T-cell (primary cell): ENCODE results near the gene BBS2. TPM values are rescaled to one million over a fixed set of nuclear protein-coding genes. Genes with fewer than 3 reads are reported as not detected.
A peak's percentile ranks its signal among the peaks of the same experiment; 100 is the strongest.

ENCODE experiments used
- ATAC-seq, 4 experiments: fragments of 200-7000 bp in 3 of 4; fragments of 150-1000 bp in 1 of 4; cut with Tn5 transposase; replicated peaks in 1 of 4; 1 replicate in 3 of 4; 2 replicates in 1 of 4; pipeline ENCODE4 v1.10.0; 2021; ENCODE audit warnings: moderate library complexity in 3 of 4, mild to moderate bottlenecking in 2 of 4, moderate number of reproducible peaks in 1 of 4
- CTCF ChIA-PET, 2 donors: fragments of 300-600 bp; sonication (Branson Sonifier 250); formaldehyde crosslinking; loops; one replicate each; lab custom pipeline; 2022; ENCODE audit warnings: antibody characterized with exemption in 2 of 2; lab: Charles Lee
- POLR2A ChIA-PET, 2 donors: fragments of 300-600 bp; sonication (Branson Sonifier 250); formaldehyde crosslinking; loops; one replicate each; lab custom pipeline; 2022; ENCODE audit warnings: antibody characterized with exemption in 2 of 2; lab: Charles Lee
- DNase-seq, 35 experiments: peaks; one replicate each; pipeline versions ENCODE4 v3.0.0 to v3.0.0-alpha.2; 2013 to 2023
- H3K27ac ChIP-seq: one replicate; pipeline ENCODE4 v1.5.1; 2013; ENCODE audit warnings: low read length
- H3K27me3 ChIP-seq, 2 experiments: replicated peaks in 1 of 2; 1 replicate in 1 of 2; 2 replicates in 1 of 2; pipeline versions ENCODE4 v1.6.1 to v1.7.0; 2013; ENCODE audit warnings: low read length in 1 of 2, mixed read lengths in 1 of 2; ENCODE audit not compliant: control insufficient read depth in 2 of 2, insufficient read depth in 2 of 2; ENCODE audit errors: extremely low read depth in 1 of 2
- H3K36me3 ChIP-seq, 2 donors: 1 replicate in 1 of 2; 2 replicates in 1 of 2; pipeline versions ENCODE4 v1.6.1 to v1.7.0; 2013; ENCODE audit warnings: low read length in 1 of 2; ENCODE audit not compliant: control insufficient read depth in 2 of 2, insufficient read depth in 1 of 2; ENCODE audit errors: extremely low read depth in 1 of 2
- H3K4me1 ChIP-seq, 2 experiments: 1 replicate in 1 of 2; 2 replicates in 1 of 2; pipeline versions ENCODE4 v1.6.1 to v1.7.0; 2013; ENCODE audit warnings: low read length in 2 of 2, mixed read lengths in 1 of 2; ENCODE audit not compliant: insufficient read depth in 2 of 2, control insufficient read depth in 1 of 2; ENCODE audit errors: extremely low read depth in 1 of 2
- H3K4me3 ChIP-seq, 2 donors: 1 replicate in 1 of 2; 2 replicates in 1 of 2; pipeline versions ENCODE4 v1.5.1 to v1.7.0; 2013; ENCODE audit warnings: mild to moderate bottlenecking in 2 of 2, low read length in 1 of 2, moderate library complexity in 1 of 2; ENCODE audit not compliant: control insufficient read depth in 1 of 2; ENCODE audit errors: extremely low read depth in 1 of 2
- H3K9me3 ChIP-seq: 2 replicates; pipeline ENCODE4 v1.7.0; 2013
- H3K27ac Mint-ChIP-seq, 2 donors: one replicate each; pipeline ENCODE4 v1.8.0; 2020 to 2021; ENCODE audit warnings: mild to moderate bottlenecking in 2 of 2, mixed read lengths in 2 of 2
- H3K27me3 Mint-ChIP-seq, 2 donors: one replicate each; pipeline ENCODE4 v1.8.0; 2021 to 2022; ENCODE audit warnings: mixed read lengths in 2 of 2
- H3K36me3 Mint-ChIP-seq: one replicate; pipeline ENCODE4 v1.8.0; 2021; ENCODE audit warnings: mixed read lengths
- H3K4me1 Mint-ChIP-seq, 3 donors: one replicate each; pipeline ENCODE4 v1.8.0; 2020 to 2022; ENCODE audit warnings: mixed read lengths in 3 of 3, mild to moderate bottlenecking in 1 of 3
- H3K4me3 Mint-ChIP-seq, 3 donors: one replicate each; pipeline ENCODE4 v1.8.0; 2020 to 2022; ENCODE audit warnings: mild to moderate bottlenecking in 3 of 3, mixed read lengths in 3 of 3, moderate library complexity in 3 of 3
- H3K9me3 Mint-ChIP-seq, 3 donors: one replicate each; pipeline ENCODE4 v1.8.0; 2020 to 2022; ENCODE audit warnings: mixed read lengths in 3 of 3
- WGBS: methylation state at CpG from one replicate; pipeline ENCODE4 v1.1.5; 2013; ENCODE audit warnings: missing lambda C conversion rate; ENCODE audit not compliant: insufficient coverage; 5-methylcytosine and 5-hydroxymethylcytosine counted together
- total RNA-seq, 35 experiments: library from RNA in 6 of 35; stranded (reverse) in 6 of 35; fragments of 120-200 nt in 1 of 35; gene quantifications; one replicate each; pipeline versions ENCODE4 v1.2.1 to v1.2.4 and lab custom pipeline; 2013 to 2026

BBS2 gene
- total RNA-seq, 5 donors from 2014 or later (not counting 1 experiment from before 2014, with no cell fraction given): 63.1 to 84.6 (median 76.6) TPM

GRCh38 chr16:56532714-56533113 lies 12.9 kb upstream of the BBS2 start:
- 54% methylated on average over 3 of the region's 4 CpGs for WGBS
- H3K27me3 Mint-ChIP-seq: peaks cover 29 to 34% of the 10 kb centered on the region in 2 donors
- Histone ChIP-seq H3K27ac (no peak overlapping the region), H3K27me3 (peaks cover 0 to 21% of the 10 kb centered on the region in 2 experiments), H3K9me3 (no peaks in the 10 kb centered on the region), H3K4me3 (no peak overlapping the region), H3K36me3 (no peaks in the 10 kb centered on the region), H3K4me1 (no peaks in the 10 kb centered on the region)
- no peak overlapping the region for H3K27ac Mint-ChIP-seq
- no peak overlapping the region for H3K4me3 Mint-ChIP-seq
- ATAC-seq (no peak), DNase-seq (no peak)
- CTCF ChIA-PET: interaction anchor here in 1 of 2 donors (0.6 kb wide), 2 partner anchors 76 to 415 kb away, joined by 3 read pairs; partner anchors contain the start of gene MT2A
- H3K4me1 Mint-ChIP-seq: no peaks in the 10 kb centered on the region
- no peaks in the 10 kb centered on the region for H3K36me3 Mint-ChIP-seq
- no peaks in the 10 kb centered on the region for H3K9me3 Mint-ChIP-seq
- POLR2A ChIA-PET: interaction anchor here in 1 of 2 donors (0.5 kb wide), 1 partner anchor 235 kb away, joined by 3 read pairs; no protein-coding TSS in a partner anchor

GRCh38 chr16:56530872-56531271 lies 11.0 kb upstream of the BBS2 start:
- DNase-seq (no peak), ATAC-seq (no peak)
- peaks cover 23 to 31% of the 10 kb centered on the region in 2 donors for H3K27me3 Mint-ChIP-seq
- no peak overlapping the region for H3K4me3 ChIP-seq
- H3K36me3 Mint-ChIP-seq: no peaks in the 10 kb centered on the region
- H3K4me3 Mint-ChIP-seq: no peak overlapping the region
- peaks cover 0 to 16% of the 10 kb centered on the region in 2 experiments for H3K27me3 ChIP-seq
- no peak overlapping the region for H3K27ac Mint-ChIP-seq
- no peaks in the 10 kb centered on the region for H3K4me1 Mint-ChIP-seq
- H3K27ac ChIP-seq: no peak overlapping the region
- ChIA-PET POLR2A (no interaction called here), CTCF (no interaction called here)
- no peaks in the 10 kb centered on the region for H3K9me3 Mint-ChIP-seq
- H3K9me3 ChIP-seq: no peaks in the 10 kb centered on the region
- no peaks in the 10 kb centered on the region for H3K36me3 ChIP-seq
- no peaks in the 10 kb centered on the region for H3K4me1 ChIP-seq
- 100% methylated on average over 1 of the region's 1 CpG for WGBS

GRCh38 chr16:56525236-56525635 lies 5.4 kb upstream of the BBS2 start:
- H3K27me3 ChIP-seq: no peaks in the 10 kb centered on the region
- peaks cover 9 to 10% of the 10 kb centered on the region in 2 donors for H3K27me3 Mint-ChIP-seq
- H3K27ac Mint-ChIP-seq: no peak overlapping the region
- H3K4me3 Mint-ChIP-seq: no peak overlapping the region
- H3K4me1 Mint-ChIP-seq: peaks cover 6 to 9% (median 7%) of the 10 kb centered on the region in 3 donors
- CTCF ChIA-PET: interaction anchor here in 1 of 2 donors (0.6 kb wide), 1 partner anchor 70 kb away, joined by 7 read pairs; no protein-coding TSS in a partner anchor
- peaks cover 4 to 7% of the 10 kb centered on the region in 2 experiments for H3K4me1 ChIP-seq
- no peak overlapping the region for H3K4me3 ChIP-seq
- 57% methylated on average over 1 of the region's 9 CpGs for WGBS
- POLR2A ChIA-PET: no interaction called here
- H3K36me3 Mint-ChIP-seq: no peaks in the 10 kb centered on the region
- H3K36me3 ChIP-seq: no peaks in the 10 kb centered on the region
- DNase-seq (no peak), ATAC-seq (no peak)
- no peak overlapping the region for H3K27ac ChIP-seq
- H3K9me3 Mint-ChIP-seq: no peaks in the 10 kb centered on the region
- no peaks in the 10 kb centered on the region for H3K9me3 ChIP-seq

GRCh38 chr16:56520251-56520577 lies 390 bp upstream of the BBS2 start:
- CTCF ChIA-PET: interaction anchor here in 1 of 2 donors (1.0 kb wide), 1 partner anchor 182 kb away, joined by 4 read pairs; no protein-coding TSS in a partner anchor
- no peaks in the 10 kb centered on the region for H3K9me3 Mint-ChIP-seq

DNA sequence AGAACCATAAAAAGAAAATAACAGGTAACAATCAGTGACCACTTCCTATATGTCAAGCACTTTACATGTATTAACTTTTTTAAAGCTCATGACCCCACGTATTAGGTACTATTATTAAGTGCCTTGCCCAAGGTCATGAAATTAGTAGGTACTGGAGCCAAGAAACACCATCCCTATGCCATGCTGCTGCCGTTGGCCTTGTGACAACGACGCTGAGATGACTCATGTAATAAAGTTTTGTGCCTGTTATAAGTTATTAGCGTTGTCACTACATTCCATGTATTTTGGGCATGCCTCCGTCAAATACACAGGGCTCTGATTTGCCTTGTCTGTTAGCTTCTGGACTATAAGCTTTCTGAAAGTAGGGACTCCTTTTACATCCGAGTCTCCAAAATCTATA lies 1.4 kb downstream of the BBS2 start:
- no peak overlapping the region for H3K4me3 ChIP-seq
- Mint-ChIP-seq H3K9me3 (no peaks in the 10 kb centered on the region), H3K4me3 (peak overlapping the region; percentile 82 to 86 (median 83)), H3K36me3 (peaks cover 6% of the 10 kb centered on the region), H3K27ac (peak overlapping the region; percentile 64 to 73), H3K27me3 (no peaks in the 10 kb centered on the region), H3K4me1 (peaks cover 54 to 65% (median 62%) of the 10 kb centered on the region in 3 donors)
- H3K36me3 ChIP-seq: no peaks in the 10 kb centered on the region
- DNase-seq (no peak), ATAC-seq (no peak)
- H3K9me3 ChIP-seq: no peaks in the 10 kb centered on the region
- WGBS: 91% methylated on average over 4 of the region's 7 CpGs
- no peak overlapping the region for H3K27ac ChIP-seq
- peaks cover 5 to 28% of the 10 kb centered on the region in 2 experiments for H3K4me1 ChIP-seq
- ChIA-PET CTCF (interaction anchor here (0.6 to 2.1 kb wide), 4 partner anchors 9 to 183 kb away, joined by 3 to 17 read pairs (median 4); no protein-coding TSS in a partner anchor), POLR2A (interaction anchor here in 1 of 2 donors (1.1 kb wide), 1 partner anchor 189 kb away, joined by 3 read pairs; no protein-coding TSS in a partner anchor)
- H3K27me3 ChIP-seq: no peaks in the 10 kb centered on the region

More at GRCh38 chr16:56520251-56520577, 390 bp upstream of the BBS2 start:
- Histone ChIP-seq H3K9me3 (no peaks in the 10 kb centered on the region), H3K4me1 (peaks cover 5 to 28% of the 10 kb centered on the region in 2 experiments), H3K27me3 (no peaks in the 10 kb centered on the region), H3K36me3 (no peaks in the 10 kb centered on the region), H3K4me3 (peak overlapping the region; percentile 87 to 99), H3K27ac (peak overlapping the region; percentile 86)
- Mint-ChIP-seq H3K27ac (peak overlapping the region; percentile 92 to 94), H3K36me3 (no peaks in the 10 kb centered on the region), H3K4me3 (peak overlapping the region; percentile 82 to 86 (median 83)), H3K27me3 (no peaks in the 10 kb centered on the region), H3K4me1 (peaks cover 39 to 49% (median 45%) of the 10 kb centered on the region in 3 donors)
- WGBS: no CpG with 5 or more reads among the region's 4 CpGs
- DNase-seq: no peak
- POLR2A ChIA-PET: interaction anchor here in 1 of 2 donors (0.6 kb wide), 1 partner anchor 69 kb away, joined by 4 read pairs; the partner anchor contains the start of genes NUDT21 and OGFOD1
- ATAC-seq: no peak

DNA sequence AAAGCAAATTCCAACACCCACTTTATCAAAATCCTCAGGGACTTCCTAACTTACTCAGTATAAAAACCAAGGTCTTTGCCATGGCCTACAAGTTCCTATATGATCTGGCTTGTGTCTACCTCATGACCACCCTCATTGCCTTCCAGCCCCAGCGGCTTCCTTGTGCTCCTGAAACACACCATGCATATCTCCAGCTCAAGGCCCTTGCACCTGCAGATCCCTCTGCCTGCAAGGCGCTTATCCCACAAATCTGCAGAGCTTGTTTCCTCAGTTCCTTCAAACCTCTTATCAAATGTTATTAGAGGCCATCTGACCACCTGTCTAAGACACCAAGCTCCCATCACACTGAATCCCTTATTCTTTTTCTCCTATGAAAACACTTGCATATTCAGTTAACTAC lies 2.6 kb downstream of the BBS2 start:
- DNase-seq (no peak), ATAC-seq (no peak)
- Histone ChIP-seq H3K27me3 (no peaks in the 10 kb centered on the region), H3K9me3 (no peaks in the 10 kb centered on the region), H3K36me3 (peaks cover 0 to 6% of the 10 kb centered on the region in 2 donors), H3K4me3 (no peak overlapping the region), H3K27ac (no peak overlapping the region), H3K4me1 (peaks cover 5 to 28% of the 10 kb centered on the region in 2 experiments)
- peak overlapping the region in 2 of 3 donors; percentile 5 to 82 for H3K4me3 Mint-ChIP-seq
- H3K27ac Mint-ChIP-seq: peak overlapping the region; percentile 7 to 53
- peaks cover 63 to 74% (median 66%) of the 10 kb centered on the region in 3 donors for H3K4me1 Mint-ChIP-seq
- no peaks in the 10 kb centered on the region for H3K27me3 Mint-ChIP-seq
- CTCF ChIA-PET: interaction anchor here (0.6 to 2.1 kb wide), 6 partner anchors 12 to 334 kb away, joined by 3 to 17 read pairs (median 5); partner anchors contain the start of genes NUDT21 (in 1 of the 2) and OGFOD1 (in 1 of the 2)
- POLR2A ChIA-PET: interaction anchor here in 1 of 2 donors (0.5 kb wide), 1 partner anchor 62 kb away, joined by 5 read pairs; no protein-coding TSS in a partner anchor
- peaks cover 15% of the 10 kb centered on the region for H3K36me3 Mint-ChIP-seq
- H3K9me3 Mint-ChIP-seq: no peaks in the 10 kb centered on the region
- 88% methylated on average over 2 of the region's 2 CpGs for WGBS
